Adrenal gland (tissue), 12 donors: Measurements from ENCODE around the gene PRSS2. TPM values are rescaled to one million over a fixed set of nuclear protein-coding genes. Genes with fewer than 3 reads are reported as not detected.

Experiments used
- DNase-seq, 7 donors: peaks; one replicate each; pipeline ENCODE4 v3.0.0-alpha.2; 2019 to 2020
- H3K27ac ChIP-seq, 5 donors: fragments of 200-600 bp; sonication (generic) in 4 of 5; 1 replicate in 3 of 5; 2 replicates in 2 of 5; pipeline versions ENCODE4 v1.5.1 to v1.8.0; 2016 to 2020; ENCODE audit warnings: mild to moderate bottlenecking in 1 of 5
- H3K27me3 ChIP-seq: fragments of 200-600 bp; 2 replicates; pipeline ENCODE4 v1.8.0; 2021
- H3K36me3 ChIP-seq, 2 donors: fragments of 200-600 bp; replicated peaks in 1 of 2; 1 replicate in 1 of 2; 2 replicates in 1 of 2; pipeline versions ENCODE4 v1.5.1 to v1.8.0; 2018 to 2022
- H3K4me1 ChIP-seq, 2 donors: fragments of 200-600 bp; replicated peaks in 1 of 2; 1 replicate in 1 of 2; 2 replicates in 1 of 2; pipeline versions ENCODE4 v1.5.1 to v1.8.0; 2018 to 2021
- H3K4me3 ChIP-seq, 4 donors: fragments of 200-600 bp; sonication (generic) in 3 of 4; one replicate each; pipeline ENCODE4 v1.5.1; 2016 to 2018
- H3K9me3 ChIP-seq, 3 donors: fragments of 200-600 bp; sonication (generic) in 1 of 3; replicated peaks in 1 of 3; 1 replicate in 2 of 3; 2 replicates in 1 of 3; pipeline versions ENCODE4 v1.5.1 to v1.8.0; 2016 to 2021
- CTCF ChIP-seq, 6 experiments: fragments of 450-650 bp in 4 of 6; fragments of 200-600 bp in 2 of 6; sonication (generic) in 1 of 6; IDR thresholded peaks; 1 replicate in 5 of 6; 2 replicates in 1 of 6; pipeline versions ENCODE4 v1.5.1 to v1.8.0; 2016 to 2021; ENCODE audit warnings: antibody characterized with exemption in 6 of 6, mild to moderate bottlenecking in 2 of 6, moderate library complexity in 1 of 6
- POLR2A ChIP-seq, 2 donors: fragments of 450-650 bp; IDR thresholded peaks; one replicate each; pipeline ENCODE4 v1.6.1; 2017; ENCODE audit warnings: antibody characterized with exemption in 2 of 2, mild to moderate bottlenecking in 2 of 2, moderate library complexity in 1 of 2
- WGBS, 4 donors: extraction: QIAGEN DNeasy Blood & Tissue Kit in 2 of 4; methylation state at CpG; one replicate each; pipeline versions ENCODE4 v1.1.5 to v1.1.7; 2013 to 2017; 5-methylcytosine and 5-hydroxymethylcytosine counted together
- intact Hi-C, 2 donors: fragments of 100-400 bp; cut with DNase I; formaldehyde crosslinking; loops; one replicate each; pipeline versions ENCODE4 v1.14.1 to v1.15.0; 2022 to 2023
- polyA plus RNA-seq, 3 donors: library from polyadenylated mRNA; stranded (reverse); fragments of 200-250 nt in 2 of 3; fragments of 350-450 nt in 1 of 3; fragmentation: Illumina TruSeq in 1 of 3; extraction: RNeasy Lipid Tissue Mini Kit (QIAGEN cat#74804) in 1 of 3; gene quantifications; one replicate each; pipeline ENCODE4 v1.2.3, GENCODE V29; 2013 to 2014
- total RNA-seq, 9 donors: library from RNA; depleted of rRNA in 4 of 9; stranded (reverse); fragments of >200 nt in 4 of 9; fragments of 120-200 nt in 1 of 9; fragmentation: NEBNext Ultra II Directional in 1 of 9; extraction: Animal tissue kit (Norgen Biotek cat#: 25700) in 1 of 9; gene quantifications; one replicate each; pipeline versions ENCODE4 v1.1.0 to v1.2.4, GENCODE V29; 2013 to 2023
- donor health status: healthy with polysubstance abuse.
- donor health status: Bipolar disorder and iron deficiency.
- donor health status: DM: yes; HTN: yes; CAD: no.
- donor health status: DM: no; HTN: no; CAD: no.
- donor health status: DM: no; HTN: no; CAD: no.
- donor health status: DM: yes; HTN: yes; CAD: no.

PRSS2 gene
- total and polyA plus RNA-seq, 12 donors = 2.8 to 43.4 (median 4.8) TPM; not detected in 7

- no peak overlapping the region for H3K27ac ChIP-seq
Observed at GRCh38 chr7:142787783-142788182, 17.0 kb downstream of the PRSS2 start.

GRCh38 chr7:142788303-142789289 lies 17.8 kb downstream of the PRSS2 start:
- no peak for DNase-seq
- WGBS, 4 donors = 73 to 83% (median 81%) methylated on average over 10 of the region's 10 CpGs
- H3K36me3 ChIP-seq = no peaks in the 10 kb centered on the region
- no peaks in the 10 kb centered on the region for H3K4me1 ChIP-seq
- no peak for TF ChIP-seq POLR2A (IDR thresholded peaks at IDR 0.05)
- no peak for TF ChIP-seq CTCF (IDR thresholded peaks at IDR 0.05)
- H3K4me3 ChIP-seq = no peak overlapping the region
- no peak overlapping the region for H3K27ac ChIP-seq
- no peaks in the 10 kb centered on the region for H3K27me3 ChIP-seq
- intact Hi-C loops = loop anchor here (5.0 to 10.0 kb wide), 2 partner anchors 154 to 161 kb away; no protein-coding TSS in a partner anchor
- no peaks in the 10 kb centered on the region for H3K9me3 ChIP-seq

More at GRCh38 chr7:142787783-142788182, 17.0 kb downstream of the PRSS2 start:
- H3K27me3 ChIP-seq = no peaks in the 10 kb centered on the region
- intact Hi-C loops = loop anchor here (5.0 to 10.0 kb wide), 2 partner anchors 153 to 160 kb away; no protein-coding TSS in a partner anchor
- H3K36me3 ChIP-seq = no peaks in the 10 kb centered on the region
- no peaks in the 10 kb centered on the region for H3K9me3 ChIP-seq
- DNase-seq = no peak
- TF ChIP-seq POLR2A (IDR thresholded peaks at IDR 0.05) = no peak
- no peak for TF ChIP-seq CTCF (IDR thresholded peaks at IDR 0.05)
- no peak overlapping the region for H3K4me3 ChIP-seq
- H3K4me1 ChIP-seq = no peaks in the 10 kb centered on the region
- WGBS, 4 donors = 50 to 64% (median 53%) methylated on average over 3 to 6 of the region's 6 CpGs

GRCh38 chr7:142789441-142789840 lies 18.7 kb downstream of the PRSS2 start:
- Histone ChIP-seq H3K4me1 (no peaks in the 10 kb centered on the region), H3K36me3 (no peaks in the 10 kb centered on the region), H3K27me3 (no peaks in the 10 kb centered on the region), H3K4me3 (no peak overlapping the region), H3K9me3 (no peaks in the 10 kb centered on the region), H3K27ac (no peak overlapping the region)
- intact Hi-C loops = loop anchor here (5.0 to 10.0 kb wide), 2 partner anchors 155 to 162 kb away; no protein-coding TSS in a partner anchor
- no peak for DNase-seq
- 71 to 90% (median 83%) methylated on average over 2 of the region's 2 CpGs for WGBS, 4 donors
- TF ChIP-seq POLR2A (IDR thresholded peaks at IDR 0.05) (no peak), CTCF (IDR thresholded peaks at IDR 0.05) (no peak)

GRCh38 chr7:142790056-142790455 lies 19.3 kb downstream of the PRSS2 start:
- intact Hi-C loops = no loop called here
- Histone ChIP-seq H3K27me3 (no peaks in the 10 kb centered on the region), H3K36me3 (no peaks in the 10 kb centered on the region), H3K9me3 (no peaks in the 10 kb centered on the region), H3K4me1 (no peaks in the 10 kb centered on the region), H3K4me3 (no peak overlapping the region), H3K27ac (no peak overlapping the region)
- no peak for DNase-seq
- TF ChIP-seq CTCF (IDR thresholded peaks at IDR 0.05) (no peak), POLR2A (IDR thresholded peaks at IDR 0.05) (no peak)
- WGBS, 4 donors = 71 to 93% (median 86%) methylated on average over 3 of the region's 3 CpGs
